Karpas-422 (cell line): ENCODE data around the gene TRAPPC3. TPM values are rescaled to one million over a fixed set of nuclear protein-coding genes. Genes with fewer than 3 reads are reported as not detected.
A peak's percentile ranks its signal among the peaks of the same experiment; 100 is the strongest.
"Not testable (repeated sequence)": the region's sequence is repeated elsewhere in the genome, so short reads cannot be mapped to it uniquely, and the experiment has no call there.

ENCODE experiments used
- DNase-seq: peaks from one replicate; pipeline ENCODE4 v3.0.0-alpha.2; 2015
- H2AFZ ChIP-seq: fragments of 200-600 bp; sonication (generic); 2 replicates; pipeline ENCODE4 v1.6.1; 2014; ENCODE audit warnings: antibody characterized with exemption, low read length, mixed read lengths
- H3K27ac ChIP-seq: fragments of 200-600 bp; sonication (generic); 2 replicates; pipeline ENCODE4 v1.5.1; 2014; ENCODE audit warnings: mild to moderate bottlenecking, low read length, moderate library complexity
- H3K27me3 ChIP-seq: fragments of 200-600 bp; sonication (generic); 2 replicates; pipeline ENCODE4 v1.6.1; 2014; ENCODE audit warnings: low read length, mixed read lengths
- H3K36me3 ChIP-seq: fragments of 200-600 bp; sonication (generic); 2 replicates; pipeline ENCODE4 v1.6.1; 2014; ENCODE audit warnings: low read length, mixed read lengths; ENCODE audit not compliant: insufficient read depth
- H3K4me1 ChIP-seq: fragments of 200-600 bp; sonication (generic); 2 replicates; pipeline ENCODE4 v1.6.1; 2014; ENCODE audit warnings: mild to moderate bottlenecking, low read length, mixed read lengths
- H3K4me2 ChIP-seq: fragments of 200-600 bp; sonication (generic); 2 replicates; pipeline ENCODE4 v1.6.1; 2014; ENCODE audit warnings: low read length, low read depth, mild to moderate bottlenecking; ENCODE audit not compliant: poor library complexity, severe bottlenecking
- H3K4me3 ChIP-seq: fragments of 200-600 bp; sonication (generic); 2 replicates; pipeline ENCODE4 v1.5.1; 2014; ENCODE audit warnings: mild to moderate bottlenecking, antibody characterized with exemption, low read length, mixed read lengths
- H3K79me2 ChIP-seq: fragments of 200-600 bp; sonication (generic); 2 replicates; pipeline ENCODE4 v1.6.1; 2014; ENCODE audit warnings: mild to moderate bottlenecking, low read length, mixed read lengths
- H3K9ac ChIP-seq: fragments of 200-600 bp; sonication (generic); 2 replicates; pipeline ENCODE4 v1.6.0; 2014; ENCODE audit warnings: low read length
- H3K9me2 ChIP-seq: fragments of 200-600 bp; sonication (generic), shearing (Covaris generic); replicated peaks from 2 replicates; pipeline ENCODE4 v1.6.0; 2014; ENCODE audit warnings: mild to moderate bottlenecking, low read length, moderate library complexity; ENCODE audit not compliant: insufficient read depth
- H3K9me3 ChIP-seq: fragments of 300-700, 200-600 bp; sonication (generic); 2 replicates; pipeline ENCODE4 v1.6.1; 2014; ENCODE audit warnings: low read length, mixed read lengths
- H4K20me1 ChIP-seq: fragments of 200-600 bp; sonication (generic); 2 replicates; pipeline ENCODE4 v1.6.1; 2014; ENCODE audit warnings: mild to moderate bottlenecking, antibody characterized with exemption, low read length, low read depth; ENCODE audit not compliant: insufficient read depth
- total RNA-seq: library from RNA; depleted of rRNA; stranded (reverse); fragments of >200 nt; shearing (Covaris generic); gene quantifications from 2 replicates; pipeline ENCODE4 v1.2.3, GENCODE V29; 2014; ENCODE audit warnings: low replicate concordance

The TRAPPC3 gene
- total RNA-seq, 1 experiment from 2014 or later, result 46.7 TPM

DNA sequence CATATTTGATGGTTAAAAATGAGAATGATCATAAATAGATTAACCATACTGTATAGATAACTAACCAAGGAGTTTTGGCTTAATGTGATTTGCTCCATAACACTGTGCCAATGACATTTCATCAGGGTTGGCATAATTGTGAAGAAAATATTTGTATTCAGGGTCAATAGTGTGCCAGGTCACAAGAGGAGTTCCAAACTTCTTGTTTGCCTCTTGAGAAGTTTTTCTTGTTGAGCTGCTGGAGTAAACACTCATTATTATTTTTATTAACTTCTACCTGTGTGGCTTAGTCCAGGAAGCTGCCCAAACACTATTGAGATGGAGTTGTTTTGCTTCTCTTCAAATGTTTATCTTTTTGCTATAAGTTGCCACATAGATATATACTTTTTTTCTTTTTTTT lies 14.1 kb upstream of the TRAPPC3 start:
- Histone ChIP-seq H3K4me1 (peaks cover 85% of the 10 kb centered on the region), H3K79me2 (peaks cover 96% of the 10 kb centered on the region), H3K9me3 (no peaks in the 10 kb centered on the region), H3K36me3 (0 out of 2 replicates have a peak, but pooled peaks cover 6% of the 10 kb centered on the region), H3K4me2 (peak overlapping the region; percentile 93), H3K9ac (no peak overlapping the region), H4K20me1 (peaks cover 14% of the 10 kb centered on the region), H3K9me2 (no peaks in the 10 kb centered on the region), H3K27me3 (no peaks in the 10 kb centered on the region), H2AFZ (no peak overlapping the region), H3K4me3 (no peak overlapping the region), H3K27ac (peak overlapping the region; percentile 91)
- no peak for DNase-seq

DNA sequence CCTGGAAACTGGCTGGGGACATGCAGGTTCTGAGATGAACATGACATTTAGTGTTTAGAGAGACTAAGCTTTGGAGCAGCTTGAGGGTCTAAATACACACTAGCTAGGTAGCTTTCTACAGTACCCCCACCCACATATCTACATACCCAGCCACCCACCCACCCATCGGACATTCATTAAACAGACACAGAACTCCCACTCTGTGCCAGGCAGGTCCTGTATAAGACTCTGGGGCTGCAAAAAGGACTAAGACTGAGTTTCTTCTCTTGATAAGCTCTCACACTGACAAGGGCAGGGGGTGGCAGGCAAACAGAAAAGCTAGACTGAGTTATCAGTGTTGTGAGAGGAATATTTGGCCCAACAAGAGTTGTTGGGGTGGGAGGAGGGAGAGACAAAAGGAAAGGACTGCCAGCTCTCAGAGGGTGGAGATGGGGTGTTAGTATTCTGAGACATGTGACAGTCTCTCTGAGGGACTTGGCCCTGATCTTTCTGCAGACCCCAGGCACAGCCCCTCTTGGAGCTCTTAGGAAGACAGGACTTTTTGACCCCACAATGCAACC lies 13.5 kb upstream of the TRAPPC3 start:
- H3K9ac ChIP-seq, result peak overlapping the region; percentile 80
- 0 out of 2 replicates have a peak, but pooled peaks cover 6% of the 10 kb centered on the region for H3K36me3 ChIP-seq
- H4K20me1 ChIP-seq, result peaks cover 20% of the 10 kb centered on the region
- H3K4me3 ChIP-seq, result 0 out of 2 replicates have a peak overlapping the region, but pooled peaks have one; percentile 71
- no peaks in the 10 kb centered on the region for H3K27me3 ChIP-seq
- peak overlapping the region; percentile 91 for H3K27ac ChIP-seq
- H3K79me2 ChIP-seq, result peaks cover 97% of the 10 kb centered on the region
- H2AFZ ChIP-seq, result no peak overlapping the region
- peaks cover 92% of the 10 kb centered on the region for H3K4me1 ChIP-seq
- DNase-seq, result no peak
- H3K9me2 ChIP-seq, result no peaks in the 10 kb centered on the region
- no peaks in the 10 kb centered on the region for H3K9me3 ChIP-seq
- peak overlapping the region; percentile 93 for H3K4me2 ChIP-seq

DNA sequence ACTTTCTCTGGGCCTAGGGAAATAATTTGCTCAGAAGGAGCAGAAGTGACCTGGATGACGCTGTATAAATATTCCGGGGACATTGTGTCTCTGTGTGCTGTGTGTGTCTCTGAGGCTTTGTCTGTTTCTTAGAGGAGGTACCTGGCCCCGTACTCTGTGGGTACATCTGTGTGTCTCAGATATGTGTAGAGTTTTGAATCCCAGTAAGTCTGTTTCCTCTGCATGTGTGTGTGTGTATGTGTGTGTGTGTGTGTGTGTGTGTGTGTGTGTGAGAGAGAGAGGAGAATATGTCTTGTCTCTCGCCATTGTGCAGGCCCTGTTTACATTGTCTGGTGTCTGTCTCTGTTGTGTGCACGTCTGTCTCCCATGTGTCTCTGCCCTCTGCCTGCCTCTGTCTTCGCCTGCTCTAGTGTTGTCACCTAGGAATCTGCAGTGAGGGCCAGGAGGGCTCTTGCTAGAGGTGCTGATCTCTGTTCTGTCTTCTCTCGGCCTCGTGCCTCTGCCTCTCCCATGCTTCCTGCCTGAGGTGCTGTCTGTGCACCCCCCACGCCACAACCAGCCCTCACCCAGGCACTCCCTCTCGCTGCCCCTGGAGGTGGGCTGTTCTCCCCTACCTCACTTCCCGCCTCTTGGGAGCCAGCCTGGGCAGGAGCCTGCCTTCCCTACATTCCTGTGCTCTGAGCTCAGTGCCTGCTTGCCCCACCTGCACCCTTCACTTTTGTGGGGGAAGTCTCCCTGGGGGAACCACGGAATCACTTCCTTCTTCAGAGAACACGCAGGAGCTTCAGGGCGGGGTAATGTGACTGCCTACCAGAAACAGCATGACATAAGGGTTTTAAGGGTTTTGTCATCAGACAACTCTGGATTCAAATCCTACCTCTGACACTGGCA lies 12.6 kb upstream of the TRAPPC3 start:
- Histone ChIP-seq H3K9me2 (no peaks in the 10 kb centered on the region), H3K27me3 (no peaks in the 10 kb centered on the region), H3K36me3 (0 out of 2 replicates have a peak, but pooled peaks cover 6% of the 10 kb centered on the region), H4K20me1 (peaks cover 19% of the 10 kb centered on the region), H3K27ac (peak overlapping the region; percentile 91), H3K4me1 (peaks cover 93% of the 10 kb centered on the region), H2AFZ (no peak overlapping the region), H3K9ac (peak overlapping the region; percentile 80), H3K79me2 (peaks cover 97% of the 10 kb centered on the region), H3K9me3 (no peaks in the 10 kb centered on the region), H3K4me2 (peak overlapping the region; percentile 93), H3K4me3 (peak overlapping the region; percentile 71)
- DNase-seq, result peak; percentile 88

DNA sequence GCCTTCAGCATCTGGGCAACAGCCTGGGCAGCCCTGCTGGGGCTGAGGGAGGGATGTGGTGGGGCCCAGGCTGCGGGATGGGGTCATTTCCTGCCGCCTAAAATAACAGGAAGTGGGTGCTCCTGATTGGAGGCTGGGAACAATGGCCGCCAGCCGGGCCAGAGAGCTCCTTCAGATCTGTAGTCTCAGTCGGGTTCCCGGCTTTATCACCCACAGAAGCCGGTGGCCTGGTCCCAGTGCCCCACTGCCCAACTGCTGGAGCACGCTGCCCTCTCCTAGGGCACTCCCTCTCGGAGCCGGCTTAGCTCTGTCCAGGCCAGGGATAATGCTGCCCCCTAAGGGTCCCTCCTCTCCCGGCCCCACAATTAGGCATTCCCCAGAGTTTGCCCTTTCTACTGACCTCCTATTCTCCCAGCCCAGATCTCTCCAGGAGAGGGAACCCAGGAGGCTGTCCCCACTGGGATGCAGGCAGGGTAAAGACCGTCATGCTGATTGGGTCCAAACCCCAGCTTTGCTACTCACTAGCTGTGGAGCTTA lies 11.7 kb upstream of the TRAPPC3 start:
- peak overlapping the region; percentile 80 for H3K9ac ChIP-seq
- H3K27ac ChIP-seq, result peak overlapping the region; percentile 91
- peaks cover 85% of the 10 kb centered on the region for H3K4me1 ChIP-seq
- H3K9me2 ChIP-seq, result no peaks in the 10 kb centered on the region
- H4K20me1 ChIP-seq, result peaks cover 18% of the 10 kb centered on the region
- H3K79me2 ChIP-seq, result peaks cover 97% of the 10 kb centered on the region
- no peaks in the 10 kb centered on the region for H3K9me3 ChIP-seq
- H3K36me3 ChIP-seq, result 0 out of 2 replicates have a peak, but pooled peaks cover 6% of the 10 kb centered on the region
- peak; percentile 84 for DNase-seq
- H2AFZ ChIP-seq, result no peak overlapping the region
- no peaks in the 10 kb centered on the region for H3K27me3 ChIP-seq
- peak overlapping the region; percentile 93 for H3K4me2 ChIP-seq
- peak overlapping the region; percentile 71 for H3K4me3 ChIP-seq

DNA sequence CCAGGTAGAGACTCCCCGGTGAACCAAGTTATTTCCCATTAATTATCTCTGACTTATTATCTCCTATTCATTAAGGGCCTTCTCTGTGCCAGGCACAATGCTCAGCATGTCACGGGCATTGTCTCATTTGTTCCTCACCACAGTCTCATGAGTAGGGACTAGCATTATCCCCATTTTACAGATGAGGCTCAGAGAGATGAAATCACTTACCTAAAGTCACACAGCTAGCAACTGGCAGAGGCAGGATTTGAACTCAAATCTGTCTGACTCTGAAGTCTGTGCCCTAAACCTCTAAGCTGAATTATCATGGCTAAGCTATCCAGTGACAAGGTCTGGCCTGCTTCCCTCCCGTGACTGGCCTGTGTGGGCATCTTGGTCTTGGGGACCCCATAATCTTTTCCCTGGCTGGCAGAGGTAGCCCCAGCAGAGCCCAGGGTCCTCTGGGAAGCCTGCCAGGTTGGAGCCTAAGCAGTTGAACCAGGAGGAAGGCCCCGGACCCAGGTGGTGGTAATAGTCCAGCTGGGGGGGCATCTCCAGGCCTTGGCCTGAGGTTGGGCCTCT lies 11.2 kb upstream of the TRAPPC3 start:
- Histone ChIP-seq H3K4me2 (peak overlapping the region; percentile 93), H3K9me2 (no peaks in the 10 kb centered on the region), H3K4me1 (peaks cover 80% of the 10 kb centered on the region), H4K20me1 (peaks cover 18% of the 10 kb centered on the region), H2AFZ (no peak overlapping the region), H3K27ac (peak overlapping the region; percentile 91), H3K9ac (peak overlapping the region; percentile 80), H3K79me2 (peaks cover 92% of the 10 kb centered on the region), H3K36me3 (0 out of 2 replicates have a peak, but pooled peaks cover 6% of the 10 kb centered on the region), H3K9me3 (no peaks in the 10 kb centered on the region), H3K27me3 (no peaks in the 10 kb centered on the region), H3K4me3 (peak overlapping the region; percentile 71)
- no peak for DNase-seq

DNA sequence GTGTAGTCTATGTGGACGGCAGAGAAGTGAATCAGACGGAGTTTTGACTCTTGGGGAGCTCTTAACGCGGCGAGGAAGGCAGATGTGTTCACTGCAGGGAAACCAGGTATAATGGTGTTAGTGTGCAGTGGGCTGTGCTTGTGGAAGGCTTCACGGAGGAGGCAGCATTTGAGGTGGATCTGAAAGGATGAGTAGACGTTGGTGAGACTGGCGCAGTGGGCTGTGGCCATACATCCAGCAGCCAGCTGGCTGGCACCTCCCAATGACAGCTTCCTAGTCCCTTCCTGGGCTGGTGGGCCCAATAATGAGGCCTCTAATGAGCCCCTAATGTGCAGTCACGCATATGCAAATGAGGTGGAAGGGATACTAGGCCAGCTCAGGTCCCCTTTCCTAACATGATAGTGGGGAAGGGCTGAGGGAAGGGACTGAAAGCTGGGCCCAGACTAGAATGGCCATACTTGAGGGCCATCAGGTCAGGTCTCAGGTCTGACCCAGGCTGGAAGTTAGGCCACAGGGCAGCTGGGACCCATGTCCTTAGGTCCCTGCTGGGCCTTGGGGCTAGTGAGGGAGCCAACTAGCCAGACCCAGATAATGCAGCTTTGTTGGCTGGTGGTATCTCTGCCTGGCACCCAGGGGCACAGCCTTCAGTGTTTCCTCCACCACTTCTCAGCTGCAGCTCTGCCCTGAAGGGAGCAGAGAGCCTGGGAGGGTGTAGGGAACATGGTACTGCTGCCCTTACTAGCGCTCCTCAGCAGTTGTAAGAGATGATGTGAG lies 10.5 kb upstream of the TRAPPC3 start:
- Histone ChIP-seq H3K36me3 (0 out of 2 replicates have a peak, but pooled peaks cover 6% of the 10 kb centered on the region), H4K20me1 (peaks cover 18% of the 10 kb centered on the region), H3K4me3 (peak overlapping the region; percentile 71), H3K27me3 (no peaks in the 10 kb centered on the region), H3K9me3 (no peaks in the 10 kb centered on the region), H3K27ac (peak overlapping the region; percentile 91), H3K9me2 (no peaks in the 10 kb centered on the region), H2AFZ (no peak overlapping the region), H3K79me2 (peaks cover 86% of the 10 kb centered on the region), H3K9ac (peak overlapping the region; percentile 80), H3K4me2 (peak overlapping the region; percentile 93), H3K4me1 (peaks cover 82% of the 10 kb centered on the region)
- DNase-seq, result no peak

DNA sequence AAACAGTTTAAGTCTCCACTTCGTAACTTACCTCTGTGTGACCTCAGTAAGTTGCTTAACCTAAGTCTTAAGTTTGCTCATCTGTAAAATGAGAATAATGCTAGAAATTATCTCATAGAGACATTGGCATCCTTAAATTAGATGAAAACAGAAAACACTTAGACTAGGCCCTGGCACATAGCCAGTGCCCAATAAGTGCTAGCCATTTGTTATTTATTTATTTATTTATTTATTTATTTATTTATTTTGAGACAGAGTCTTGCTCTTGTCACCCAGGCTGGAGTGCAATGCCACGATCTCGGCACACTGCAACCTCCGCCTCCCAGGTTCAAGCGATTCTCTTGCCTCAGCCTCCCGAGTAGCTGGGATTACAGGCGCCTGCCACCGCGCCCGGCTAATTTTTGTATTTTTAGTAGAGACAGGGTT lies 9.6 kb upstream of the TRAPPC3 start:
- not testable (repeated sequence) for H3K9me2 ChIP-seq, H3K27me3 ChIP-seq, H3K9ac ChIP-seq, DNase-seq, H3K9me3 ChIP-seq, H2AFZ ChIP-seq, H3K36me3 ChIP-seq
- peaks cover 18% of the 10 kb centered on the region for H4K20me1 ChIP-seq
- H3K4me3 ChIP-seq, result peak overlapping the region; percentile 98; the same call in 1 of the 2 replicates
- peaks cover 73% of the 10 kb centered on the region for H3K4me1 ChIP-seq
- H3K27ac ChIP-seq, result peak overlapping the region; percentile 81
- peak overlapping the region; percentile 93 for H3K4me2 ChIP-seq
- peaks cover 77% of the 10 kb centered on the region for H3K79me2 ChIP-seq
